HCT116 (cell line): ENCODE measurements around the gene LCN10. TPM values are rescaled to one million over a fixed set of nuclear protein-coding genes. Genes with fewer than 3 reads are reported as not detected.
A peak's percentile ranks its signal among the peaks of the same experiment; 100 is the strongest.

Experiments
- ATAC-seq: fragments of 200-7000 bp; cut with Tn5 transposase; 2 replicates; pipeline ENCODE4 v1.9.1; 2020; ENCODE audit warnings: mild to moderate bottlenecking, moderate library complexity
- BruUV-seq: library from RNA; stranded (reverse); fragments of 400-500 nt; replicated peaks from 2 replicates; lab custom pipeline; 2021; lab: Mats Ljungman, UMichigan
- CTCF ChIA-PET: fragments of 300-600 bp; sonication (Branson Sonifier 250); formaldehyde crosslinking; loops from one replicate; lab custom pipeline; 2021; ENCODE audit warnings: antibody characterized with exemption; lab: Charles Lee
- POLR2A ChIA-PET: fragments of 300-600, 350-600 bp; sonication (Branson Sonifier 250); formaldehyde crosslinking; loops from one replicate; lab custom pipeline; 2021; ENCODE audit warnings: antibody characterized with exemption; lab: Charles Lee
- RAD21 ChIA-PET, 2 experiments: fragments of 300-600 bp; sonication (Branson Sonifier 250); formaldehyde crosslinking; loops; one replicate each; lab custom pipeline; 2023; ENCODE audit warnings: low total read pairs in 2 of 2; ENCODE audit not compliant: uncharacterized antibody in 2 of 2, unreplicated experiment in 2 of 2, low non-redundant PET in 1 of 2; lab: Charles Lee
- DNase-seq: peaks from one replicate; pipeline ENCODE4 v3.0.0-alpha.2; 2010; ENCODE audit warnings: low read depth, low spot score
- H2AFZ ChIP-seq: fragments of 200-600 bp; shearing (Covaris generic), sonication (generic); 2 replicates; pipeline ENCODE4 v1.6.1; 2017; ENCODE audit warnings: low read depth, mixed run types, mixed read lengths, antibody characterized with exemption, low read length; ENCODE audit not compliant: poor library complexity, severe bottlenecking
- H3K27ac ChIP-seq: 2 replicates; pipeline ENCODE4 v1.5.1; 2012; ENCODE audit warnings: low read depth, low read length
- H3K27me3 ChIP-seq: fragments of 200-600 bp; sonication (generic); 2 replicates; pipeline ENCODE4 v1.6.1; 2016; ENCODE audit warnings: mixed run types, low read length, mixed read lengths; ENCODE audit not compliant: insufficient read depth
- H3K36me3 ChIP-seq, 2 experiments: fragments of 200-500 bp in 1 of 2; fragments of 200-600 bp in 1 of 2; sonication (Bioruptor generic) in 1 of 2; sonication (generic) in 1 of 2; 2 replicates each; pipeline versions ENCODE4 v1.5.1 to v1.6.1; 2014 to 2016; ENCODE audit warnings: low read length in 2 of 2, inconsistent platforms in 1 of 2, mixed read lengths in 1 of 2, mixed run types in 1 of 2; ENCODE audit not compliant: insufficient read depth in 2 of 2, control insufficient read depth in 1 of 2
- H3K4me1 ChIP-seq, 2 experiments: fragments of 200-600 bp in 1 of 2; sonication (generic) in 1 of 2; 2 replicates each; pipeline versions ENCODE4 v1.5.1 to v1.6.1; 2012 to 2017; ENCODE audit warnings: low read length in 2 of 2, inconsistent platforms in 1 of 2, mild to moderate bottlenecking in 1 of 2, mixed read lengths in 1 of 2, mixed run types in 1 of 2, moderate library complexity in 1 of 2; ENCODE audit not compliant: insufficient read depth in 2 of 2, control insufficient read depth in 1 of 2
- H3K4me2 ChIP-seq: fragments of 200-600 bp; sonication (generic); 2 replicates; pipeline ENCODE4 v1.6.1; 2017; ENCODE audit warnings: mixed run types, low read length, mixed read lengths
- H3K4me3 ChIP-seq, 2 experiments: fragments of 200-600 bp in 1 of 2; sonication (generic) in 1 of 2; replicated peaks in 1 of 2; 2 replicates each; pipeline ENCODE4 v1.5.1; 2011 to 2016; ENCODE audit warnings: low read length in 2 of 2, control low read depth in 1 of 2, low read depth in 1 of 2, mild to moderate bottlenecking in 1 of 2, mixed read lengths in 1 of 2, mixed run types in 1 of 2
- H3K79me2 ChIP-seq: fragments of 200-600 bp; sonication (generic); 2 replicates; pipeline ENCODE4 v1.6.1; 2017; ENCODE audit warnings: mild to moderate bottlenecking, mixed run types, low read length, moderate library complexity, mixed read lengths; ENCODE audit not compliant: insufficient read depth
- H3K9ac ChIP-seq: fragments of 200-600 bp; sonication (generic); 2 replicates; pipeline ENCODE4 v1.6.1; 2016; ENCODE audit warnings: low read length, mixed read lengths
- H3K9me2 ChIP-seq: fragments of 200-600 bp; sonication (generic), shearing (Covaris generic); 2 replicates; pipeline ENCODE4 v1.6.1; 2017; ENCODE audit warnings: mixed run types, mild to moderate bottlenecking, moderate library complexity; ENCODE audit not compliant: insufficient read depth
- H3K9me3 ChIP-seq, 2 experiments: fragments of 200-500 bp in 1 of 2; fragments of 200-600 bp in 1 of 2; sonication (Bioruptor generic) in 1 of 2; sonication (generic) in 1 of 2; 2 replicates each; pipeline ENCODE4 v1.6.1; 2014 to 2017; ENCODE audit warnings: low read length in 2 of 2, mixed read lengths in 2 of 2, inconsistent platforms in 1 of 2, low read depth in 1 of 2, mild to moderate bottlenecking in 1 of 2, mixed run types in 1 of 2, moderate library complexity in 1 of 2; ENCODE audit not compliant: control insufficient read depth in 1 of 2, insufficient read depth in 1 of 2
- H4K20me1 ChIP-seq: fragments of 200-600 bp; sonication (generic), shearing (Covaris generic); 2 replicates; pipeline ENCODE4 v1.6.1; 2017; ENCODE audit warnings: mixed run types, mild to moderate bottlenecking, moderate library complexity; ENCODE audit not compliant: insufficient read depth
- ELF1 ChIP-seq: IDR thresholded peaks from 2 replicates; pipeline ENCODE4 v1.6.1; 2012; ENCODE audit warnings: low read depth, borderline replicate concordance
- POLR2A ChIP-seq: IDR thresholded peaks from 2 replicates; pipeline ENCODE4 v1.7.0; 2011; ENCODE audit warnings: borderline replicate concordance; ENCODE audit not compliant: insufficient read depth, insufficient read length; ENCODE audit errors: extremely low read depth
- SRF ChIP-seq: IDR thresholded peaks from 2 replicates; pipeline ENCODE4 v1.6.1; 2012; ENCODE audit warnings: low read depth
- YY1 ChIP-seq: IDR thresholded peaks from 2 replicates; pipeline ENCODE4 v1.6.1; 2011; ENCODE audit warnings: low read length, low read depth, moderate library complexity, mild to moderate bottlenecking; ENCODE audit not compliant: insufficient replicate concordance; ENCODE audit errors: extremely low read depth
- ZBTB33 ChIP-seq: IDR thresholded peaks from 2 replicates; pipeline ENCODE4 v1.6.1; 2011; ENCODE audit warnings: mild to moderate bottlenecking, low read length, moderate library complexity; ENCODE audit not compliant: insufficient replicate concordance; ENCODE audit errors: extremely low read depth
- intact Hi-C: fragments of 100-400 bp; cut with micrococcal nuclease; formaldehyde crosslinking; loops from 2 replicates; pipeline ENCODE4 v1.10.0; 2022
- total RNA-seq: library from RNA; stranded (reverse); gene quantifications from one replicate; pipeline ENCODE4 v1.2.1, GENCODE V29; 2021; ENCODE audit not compliant: unreplicated experiment
- TF ChIP-seq, protein P1 (sequence below), 3 experiments: fragments of 200-600 bp in 1 of 3; sonication (generic) in 1 of 3; IDR thresholded peaks in 2 of 3; conservative IDR thresholded peaks in 1 of 3; 2 replicates each; pipeline ENCODE4 v1.5.1; 2012 to 2017; ENCODE audit warnings: low read depth in 2 of 3, low read length in 2 of 3, antibody characterized with exemption in 1 of 3, borderline replicate concordance in 1 of 3, control low read depth in 1 of 3, mild to moderate bottlenecking in 1 of 3, mixed read lengths in 1 of 3, mixed run types in 1 of 3, moderate library complexity in 1 of 3; ENCODE audit not compliant: insufficient read depth in 1 of 3

The LCN10 gene
- total RNA-seq, 1 experiment from 2014 or later = not detected

- POLR2A ChIA-PET = interaction anchor here (0.6 to 0.7 kb wide), 2 partner anchors 8 to 37 kb away, joined by 3 to 4 read pairs; no protein-coding TSS in a partner anchor
- peak overlapping the region; percentile 56 for H3K4me2 ChIP-seq
- no peak overlapping the region for H3K9ac ChIP-seq
- RAD21 ChIA-PET = no interaction called here
- peak; percentile 46 for DNase-seq
- no peak for TF ChIP-seq SRF
- no peak for TF ChIP-seq ELF1
- no peak for TF ChIP-seq YY1
- TF ChIP-seq POLR2A = no peak
- no peak for TF ChIP-seq ZBTB33
- TF ChIP-seq, protein P1, sequence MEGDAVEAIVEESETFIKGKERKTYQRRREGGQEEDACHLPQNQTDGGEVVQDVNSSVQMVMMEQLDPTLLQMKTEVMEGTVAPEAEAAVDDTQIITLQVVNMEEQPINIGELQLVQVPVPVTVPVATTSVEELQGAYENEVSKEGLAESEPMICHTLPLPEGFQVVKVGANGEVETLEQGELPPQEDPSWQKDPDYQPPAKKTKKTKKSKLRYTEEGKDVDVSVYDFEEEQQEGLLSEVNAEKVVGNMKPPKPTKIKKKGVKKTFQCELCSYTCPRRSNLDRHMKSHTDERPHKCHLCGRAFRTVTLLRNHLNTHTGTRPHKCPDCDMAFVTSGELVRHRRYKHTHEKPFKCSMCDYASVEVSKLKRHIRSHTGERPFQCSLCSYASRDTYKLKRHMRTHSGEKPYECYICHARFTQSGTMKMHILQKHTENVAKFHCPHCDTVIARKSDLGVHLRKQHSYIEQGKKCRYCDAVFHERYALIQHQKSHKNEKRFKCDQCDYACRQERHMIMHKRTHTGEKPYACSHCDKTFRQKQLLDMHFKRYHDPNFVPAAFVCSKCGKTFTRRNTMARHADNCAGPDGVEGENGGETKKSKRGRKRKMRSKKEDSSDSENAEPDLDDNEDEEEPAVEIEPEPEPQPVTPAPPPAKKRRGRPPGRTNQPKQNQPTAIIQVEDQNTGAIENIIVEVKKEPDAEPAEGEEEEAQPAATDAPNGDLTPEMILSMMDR (IDR thresholded peaks at IDR 0.05 in 2 of 3, conservative IDR thresholded peaks at IDR 0.05 in 1 of 3; ENCODE audit: borderline replicate concordance in 1 of 3, insufficient read depth in 1 of 3, low read depth in 2 of 3, low read length in 2 of 3) = no peak
- no peaks in the 10 kb centered on the region for H3K79me2 ChIP-seq
- H3K27ac ChIP-seq = no peak overlapping the region; the same call in 1 of the 2 replicates
- H3K27me3 ChIP-seq = no peaks in the 10 kb centered on the region
- peaks cover 13 to 30% of the 10 kb centered on the region in 2 experiments; a peak in 3 of 4 replicates for H3K4me1 ChIP-seq
- H3K9me2 ChIP-seq = no peaks in the 10 kb centered on the region
- no TSS peak for BruUV-seq
- ATAC-seq = peak; percentile 74
- CTCF ChIA-PET = interaction anchor here (0.7 to 0.9 kb wide), 2 partner anchors 34 to 266 kb away, joined by 3 read pairs; no protein-coding TSS in a partner anchor
- intact Hi-C loops = no loop called here
- no peaks in the 10 kb centered on the region for H3K36me3 ChIP-seq
- no peak overlapping the region for H2AFZ ChIP-seq
- no peaks in the 10 kb centered on the region for H4K20me1 ChIP-seq
- no peaks in the 10 kb centered on the region for H3K9me3 ChIP-seq
- no peak overlapping the region for H3K4me3 ChIP-seq
Observed at GRCh38 chr9:136762915-136763648, 20.3 kb upstream of the LCN10 start.
